ENCODE results near the gene DES. TPM values are rescaled to one million over a fixed set of nuclear protein-coding genes. Genes with fewer than 3 reads are reported as not detected.
A peak's percentile ranks its signal among the peaks of the same experiment; 100 is the strongest.

The DES gene
- total and polyA plus RNA-seq, 2 of the 4 experiments (the other 2 are of a cell fraction) = 4.3 to 4.9 TPM

- Histone ChIP-seq H3K27me3 (ENCODE audit: control insufficient read depth, insufficient read depth, low read length) (no peaks in the 10 kb centered on the region), H3K9ac (ENCODE audit: low read depth, low read length) (no peak overlapping the region; the same call in 1 of the 2 replicates), H2AK5ac (ENCODE audit: low read depth, low read length) (0 out of 2 replicates have a peak overlapping the region, but pooled peaks have one; percentile 22), H3K36me3 (ENCODE audit: control insufficient read depth, insufficient read depth, low read length) (peaks cover 2% of the 10 kb centered on the region), H3K4ac (ENCODE audit: low read depth, low read length) (peak overlapping the region; percentile 37), H2BK120ac (ENCODE audit: low read depth, low read length) (peak overlapping the region; percentile 72), H3K79me1 (ENCODE audit: low read depth in 1 of 2, low read length in 2 of 2) (no peaks in the 10 kb centered on the region), H3K9me3 (ENCODE audit: control insufficient read depth, insufficient read depth, low read length) (no peaks in the 10 kb centered on the region), H3K4me1 (ENCODE audit: control insufficient read depth, insufficient read depth, low read length) (peaks cover 4% of the 10 kb centered on the region), H3K27ac (ENCODE audit: insufficient read depth, low read length) (peak overlapping the region; percentile 44; the same call in 1 of the 2 replicates), H2BK15ac (ENCODE audit: low read depth, low read length) (no peak overlapping the region), H3K14ac (replicated peaks; ENCODE audit: low read depth, low read length) (peak overlapping the region; percentile 38; the same call in 1 of the 2 replicates), H2BK5ac (ENCODE audit: low read depth, low read length, poor library complexity, severe bottlenecking) (peak overlapping the region; percentile 83), H4K5ac (ENCODE audit: low read depth, low read length) (no peak overlapping the region), H2AFZ (replicated peaks; ENCODE audit: low read length, poor library complexity) (peak overlapping the region; percentile 69), H3K4me2 (ENCODE audit: low read depth, low read length) (peak overlapping the region; percentile 62), H3K56ac (ENCODE audit: extremely low read depth, insufficient read depth, low read length) (peak overlapping the region; percentile 62; the same call in 1 of the 2 replicates), H2AK9ac (replicated peaks; ENCODE audit: low read depth, low read length, poor library complexity) (no peak overlapping the region), H2BK20ac (ENCODE audit: low read depth, low read length) (peak overlapping the region; percentile 65), H3K18ac (ENCODE audit: low read depth, low read length) (peak overlapping the region; percentile 56; the same call in 1 of the 2 replicates), H3K23ac (ENCODE audit: low read depth, low read length) (no peak overlapping the region; the same call in 1 of the 2 replicates), H4K20me1 (ENCODE audit: insufficient read depth, low read length) (peaks cover 6% of the 10 kb centered on the region; the same call in 1 of the 2 replicates), H4K8ac (ENCODE audit: low read depth in 2 of 2, low read length in 2 of 2) (no peak overlapping the region), H3K9me1 (ENCODE audit: insufficient read depth, low read length) (peaks cover 5% of the 10 kb centered on the region; the same call in 1 of the 2 replicates), H4K91ac (ENCODE audit: insufficient read depth, low read depth, low read length) (no peak overlapping the region; the same call in 1 of the 2 replicates), H3K4me3 (ENCODE audit: insufficient read depth, low read depth, low read length) (peak overlapping the region; percentile 13; the same call in 1 of the 2 replicates)
- in situ Hi-C loops (cut with MboI; ENCODE audit: low sequenced_read_pairs) = no loop called here
- WGBS, 2 experiments (ENCODE audit: extremely low coverage in 2 of 2, insufficient read length in 1 of 2) = no CpG with 5 or more reads among the region's 3 CpGs
- POLR2A ChIA-PET (ENCODE audit: unreplicated experiment) = interaction anchor here (0.5 to 0.9 kb wide), 3 partner anchors 9 to 19 kb away, joined by 3 to 9 read pairs (median 3); partner anchors contain the start of gene DNPEP
- no TSS peak for BruUV-seq (replicated peaks)
- CTCF ChIA-PET = interaction anchor here (1.0 kb wide), 2 partner anchors 20 to 210 kb away, joined by 3 to 4 read pairs; no protein-coding TSS in a partner anchor
- intact Hi-C loops (cut with micrococcal nuclease) = no loop called here
- dilution Hi-C loops (cut with HindIII; ENCODE audit: low sequenced_read_pairs, unreplicated experiment) = no loop called here
- DNase-seq (peak; percentile 90), ATAC-seq (ENCODE audit: low read depth) (peak; percentile 96)
- TF ChIP-seq CTCF (conservative IDR thresholded peaks at IDR 0.05; ENCODE audit: low read depth, low read length) (no peak), MXI1 (IDR thresholded peaks at IDR 0.05; ENCODE audit: borderline replicate concordance, low read depth, low read length) (no peak), CEBPB (IDR thresholded peaks at IDR 0.05; ENCODE audit: low read depth, low read length) (no peak), CHD1 (IDR thresholded peaks at IDR 0.05; ENCODE audit: low read depth, low read length) (no peak), MAFK (IDR thresholded peaks at IDR 0.05; ENCODE audit: low read depth, low read length) (no peak), POLR2A (IDR thresholded peaks at IDR 0.05; ENCODE audit: low read depth, low read length) (peak; percentile 33; the same call in 1 of the 2 replicates), FOS (IDR thresholded peaks at IDR 0.05; ENCODE audit: low read depth, low read length) (no peak), MAZ (IDR thresholded peaks at IDR 0.05; ENCODE audit: borderline replicate concordance, low read depth, low read length) (peak; percentile 59; the same call in 1 of the 2 replicates), ELK1 (IDR thresholded peaks at IDR 0.05; ENCODE audit: borderline replicate concordance, low read depth, low read length) (no peak), USF2 (IDR thresholded peaks at IDR 0.05; ENCODE audit: low read depth, low read length) (no peak), RCOR1 (IDR thresholded peaks at IDR 0.05; ENCODE audit: insufficient replicate concordance, low read length) (no peak), SMC3 (IDR thresholded peaks at IDR 0.05; ENCODE audit: low read depth, low read length) (no peak), RFX5 (IDR thresholded peaks at IDR 0.05; ENCODE audit: low read depth, low read length) (no peak), RAD21 (IDR thresholded peaks at IDR 0.05; ENCODE audit: low read length) (no peak), NFE2L2 (IDR thresholded peaks at IDR 0.05; ENCODE audit: low read depth, low read length) (no peak)
Observed at GRCh38 chr2:219368690-219369191, 49.4 kb upstream of the DES start.
